Glutamatergic neuron (in vitro differentiated cells): ENCODE measurements around the gene RCC1. TPM values are rescaled to one million over a fixed set of nuclear protein-coding genes. Genes with fewer than 3 reads are reported as not detected.

Source experiments
- DNase-seq: peaks from one replicate; pipeline ENCODE4 v3.0.0; 2022
- H3K27ac Mint-ChIP-seq: one replicate; pipeline ENCODE4 v1.8.0; 2020; ENCODE audit warnings: mild to moderate bottlenecking, mixed read lengths, inconsistent platforms; ENCODE audit not compliant: unreplicated experiment
- H3K27me3 Mint-ChIP-seq: one replicate; pipeline ENCODE4 v1.8.0; 2020; ENCODE audit warnings: mild to moderate bottlenecking, moderate library complexity, mixed read lengths, inconsistent platforms; ENCODE audit not compliant: unreplicated experiment
- H3K36me3 Mint-ChIP-seq: one replicate; pipeline ENCODE4 v1.8.0; 2020; ENCODE audit warnings: mild to moderate bottlenecking, mixed read lengths, inconsistent platforms; ENCODE audit not compliant: unreplicated experiment
- H3K4me1 Mint-ChIP-seq: one replicate; pipeline ENCODE4 v1.8.0; 2020; ENCODE audit warnings: mild to moderate bottlenecking, low read depth, mixed read lengths, inconsistent platforms; ENCODE audit not compliant: unreplicated experiment
- H3K4me3 Mint-ChIP-seq: one replicate; pipeline ENCODE4 v1.8.0; 2020; ENCODE audit warnings: mild to moderate bottlenecking, mixed read lengths, inconsistent platforms; ENCODE audit not compliant: unreplicated experiment
- H3K9me3 Mint-ChIP-seq: one replicate; pipeline ENCODE4 v1.8.0; 2020; ENCODE audit warnings: mild to moderate bottlenecking, moderate library complexity, mixed read lengths, inconsistent platforms; ENCODE audit not compliant: unreplicated experiment
- CTCF ChIP-seq: fragments of 200-600 bp; sonication (generic); IDR thresholded peaks from one replicate; pipeline ENCODE4 v1.5.0; 2021; ENCODE audit not compliant: partially characterized antibody, unreplicated experiment
- total RNA-seq: library from RNA; stranded (reverse); fragmentation: NEBNext Ultra II Directional; extraction: Animal tissue kit (Norgen Biotek cat#: 25700); gene quantifications from one replicate; pipeline ENCODE4 v1.2.1, GENCODE V29; 2021; ENCODE audit not compliant: unreplicated experiment

Gene RCC1
- total RNA-seq, 1 donor from 2014 or later, result 12.3 TPM

- TF ChIP-seq CTCF, result no peak
- DNase-seq, result no peak
- H3K9me3 Mint-ChIP-seq, result peaks cover 3% of the 10 kb centered on the region
- H3K4me3 Mint-ChIP-seq, result peak overlapping the region; percentile 96
- H3K4me1 Mint-ChIP-seq, result peaks cover 6% of the 10 kb centered on the region
- peaks cover 4% of the 10 kb centered on the region for H3K27me3 Mint-ChIP-seq
- H3K27ac Mint-ChIP-seq, result peak overlapping the region; percentile 90
- no peaks in the 10 kb centered on the region for H3K36me3 Mint-ChIP-seq
Observed at GRCh38 chr1:28506907-28507246, 1.0 kb downstream of the RCC1 start.

GRCh38 chr1:28507247-28507645, 1.4 kb downstream of the RCC1 start:
- TF ChIP-seq CTCF, result no peak
- Mint-ChIP-seq H3K4me3 (peak overlapping the region; percentile 96), H3K27me3 (peaks cover 4% of the 10 kb centered on the region), H3K4me1 (peaks cover 7% of the 10 kb centered on the region), H3K27ac (peak overlapping the region; percentile 90), H3K9me3 (peaks cover 3% of the 10 kb centered on the region), H3K36me3 (no peaks in the 10 kb centered on the region)
- DNase-seq, result no peak

DNA sequence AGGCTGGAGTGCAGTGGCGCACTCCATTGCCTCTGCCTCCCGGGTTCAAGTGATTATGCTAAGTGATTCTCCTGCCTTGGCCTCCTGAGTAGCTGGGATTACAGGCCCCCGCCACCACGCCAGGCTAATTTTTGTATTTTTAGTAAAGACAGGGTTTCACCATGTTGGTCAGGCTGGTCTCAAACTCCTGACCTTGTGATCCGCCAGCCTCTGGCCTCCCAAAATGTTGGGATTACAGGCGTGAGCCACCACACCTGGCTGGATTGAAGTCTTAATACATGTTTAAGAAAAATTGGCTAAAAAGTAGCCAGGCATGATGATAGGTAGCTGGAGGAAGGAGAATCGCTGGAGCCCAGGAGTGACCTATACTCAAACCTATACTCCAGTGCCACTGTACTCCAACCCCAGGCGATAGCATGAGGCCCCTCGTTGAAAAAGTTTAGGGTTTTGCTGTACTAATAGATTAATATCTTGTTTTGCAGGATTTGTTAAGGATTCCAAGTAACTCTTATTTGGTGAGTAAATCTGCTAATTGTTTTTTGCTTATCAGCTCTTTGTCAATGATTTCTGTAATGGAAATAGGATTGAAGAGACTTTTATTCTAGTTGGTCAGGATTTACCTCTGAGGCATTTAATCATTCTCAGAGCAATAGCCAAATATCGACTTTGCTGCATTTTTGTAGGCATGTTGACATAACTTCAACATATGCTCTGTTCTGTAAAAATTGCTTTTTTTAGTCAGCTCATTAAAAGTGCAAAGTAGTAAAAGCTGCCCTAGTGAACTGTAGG, 2.0 kb downstream of the RCC1 start:
- Mint-ChIP-seq H3K27ac (peak overlapping the region; percentile 55), H3K27me3 (peaks cover 4% of the 10 kb centered on the region), H3K4me3 (peak overlapping the region; percentile 96), H3K36me3 (no peaks in the 10 kb centered on the region), H3K9me3 (peaks cover 3% of the 10 kb centered on the region), H3K4me1 (peaks cover 10% of the 10 kb centered on the region)
- no peak for DNase-seq
- TF ChIP-seq CTCF, result no peak

GRCh38 chr1:28508435-28508754, 2.6 kb downstream of the RCC1 start:
- Mint-ChIP-seq H3K4me1 (peaks cover 10% of the 10 kb centered on the region), H3K9me3 (peaks cover 3% of the 10 kb centered on the region), H3K4me3 (peak overlapping the region; percentile 64), H3K27ac (peak overlapping the region; percentile 53), H3K36me3 (no peaks in the 10 kb centered on the region), H3K27me3 (peaks cover 4% of the 10 kb centered on the region)
- DNase-seq, result no peak
- no peak for TF ChIP-seq CTCF

- H3K4me1 Mint-ChIP-seq, result peaks cover 10% of the 10 kb centered on the region
- H3K9me3 Mint-ChIP-seq, result peaks cover 3% of the 10 kb centered on the region
- DNase-seq, result no peak
- no peaks in the 10 kb centered on the region for H3K36me3 Mint-ChIP-seq
- H3K27me3 Mint-ChIP-seq, result peaks cover 4% of the 10 kb centered on the region
- H3K27ac Mint-ChIP-seq, result peak overlapping the region; percentile 62
- TF ChIP-seq CTCF, result no peak
- H3K4me3 Mint-ChIP-seq, result peak overlapping the region; percentile 30
Observed at GRCh38 chr1:28509705-28510272, 3.9 kb downstream of the RCC1 start.
